Measurements from ENCODE around the gene MTF2.

MTF2 gene

DNA sequence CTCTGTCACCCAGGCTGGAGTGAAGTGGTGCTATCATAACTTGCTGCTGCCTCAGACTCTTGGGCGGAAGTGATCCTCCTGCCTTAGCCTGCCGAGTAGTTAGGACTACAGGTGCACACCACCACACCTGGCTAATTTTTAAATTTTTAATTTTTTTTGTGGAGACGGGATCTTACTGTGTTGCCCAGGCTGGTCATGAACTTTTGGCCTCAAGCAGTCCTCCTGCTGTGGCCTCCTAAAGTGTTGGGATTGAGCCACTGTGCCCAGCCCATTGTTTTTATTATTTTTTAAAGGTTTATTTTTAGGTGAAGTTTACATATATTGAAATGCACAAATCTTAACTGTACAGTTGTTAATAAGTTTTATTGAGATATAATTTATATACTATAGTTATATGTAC lies 3.2 kb downstream of the MTF2 start:
- in situ Hi-C loops (cut with MboI; ENCODE audit: low sequenced_read_pairs), result no loop called here

DNA sequence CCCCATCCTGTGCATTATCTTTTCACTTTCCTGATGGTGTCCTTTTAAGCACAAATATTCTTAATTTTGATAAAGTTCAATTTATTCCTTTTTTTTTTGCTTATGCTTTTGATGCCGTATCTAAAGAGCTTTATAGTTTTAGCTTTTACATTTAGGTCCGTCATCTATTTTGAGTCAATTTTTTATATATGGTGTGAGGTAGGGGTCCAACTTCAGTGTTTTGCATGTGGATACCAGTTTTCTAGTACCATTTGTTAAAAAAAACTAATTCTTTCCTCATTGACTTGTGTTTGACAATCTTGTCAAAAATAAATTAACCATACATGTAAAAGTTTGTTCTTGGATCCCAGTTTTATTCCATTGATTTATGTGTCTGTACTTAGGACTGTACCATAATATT lies 4.9 kb downstream of the MTF2 start:
- in situ Hi-C loops (cut with MboI; ENCODE audit: low sequenced_read_pairs), result no loop called here

DNA sequence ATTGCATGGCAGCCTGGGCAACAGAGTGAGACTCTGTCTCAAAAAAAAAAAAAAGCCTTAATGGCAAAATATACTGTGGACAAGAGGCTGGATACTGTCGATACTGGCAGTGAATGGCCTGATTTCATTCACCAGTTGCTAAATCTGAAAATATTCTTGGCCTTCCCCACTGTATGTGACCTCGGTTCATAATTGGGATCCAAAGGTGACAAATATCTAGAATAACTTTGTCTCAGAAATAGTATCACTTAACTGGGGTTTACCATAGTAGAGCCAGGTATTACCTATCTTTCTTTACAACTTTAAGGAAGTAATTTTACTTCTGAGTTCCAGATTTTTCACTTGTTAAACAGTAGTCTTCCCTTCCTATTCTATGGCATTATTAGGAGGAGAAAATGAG lies 8.4 kb downstream of the MTF2 start:
- in situ Hi-C loops (cut with MboI; ENCODE audit: low sequenced_read_pairs), result no loop called here

DNA sequence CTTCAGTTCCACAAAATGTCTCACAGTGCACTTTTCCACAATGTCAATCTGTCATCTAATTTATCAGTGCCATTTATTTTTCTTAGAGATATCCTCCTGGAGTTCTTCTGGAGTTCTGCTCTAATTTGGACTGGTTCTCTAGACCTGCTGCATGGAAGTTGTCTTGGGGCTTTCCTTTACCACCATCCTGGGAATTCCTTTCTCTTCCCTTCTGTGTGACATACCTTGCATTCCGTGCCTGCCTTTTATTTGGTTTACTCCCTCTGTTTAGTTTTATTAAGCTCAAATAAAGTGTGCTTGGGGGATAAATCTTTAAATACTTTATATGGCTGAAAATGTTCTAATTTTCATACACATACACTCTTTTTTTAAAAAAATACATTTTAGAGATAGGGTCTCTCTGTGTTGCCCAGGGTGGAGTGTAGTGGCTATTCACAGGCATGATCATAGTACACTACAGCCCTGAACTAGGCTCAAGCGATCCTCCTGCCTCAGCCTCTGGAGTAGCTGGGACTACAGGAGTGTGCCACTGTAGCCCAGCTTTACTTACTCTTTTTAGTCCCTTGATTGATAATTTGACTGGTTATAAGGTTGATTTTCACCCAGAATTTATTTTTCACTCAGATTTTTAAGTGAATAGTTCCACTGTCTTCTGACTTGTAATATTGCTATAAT lies 14.4 kb downstream of the MTF2 start:
- in situ Hi-C loops (cut with MboI; ENCODE audit: low sequenced_read_pairs), result no loop called here

DNA sequence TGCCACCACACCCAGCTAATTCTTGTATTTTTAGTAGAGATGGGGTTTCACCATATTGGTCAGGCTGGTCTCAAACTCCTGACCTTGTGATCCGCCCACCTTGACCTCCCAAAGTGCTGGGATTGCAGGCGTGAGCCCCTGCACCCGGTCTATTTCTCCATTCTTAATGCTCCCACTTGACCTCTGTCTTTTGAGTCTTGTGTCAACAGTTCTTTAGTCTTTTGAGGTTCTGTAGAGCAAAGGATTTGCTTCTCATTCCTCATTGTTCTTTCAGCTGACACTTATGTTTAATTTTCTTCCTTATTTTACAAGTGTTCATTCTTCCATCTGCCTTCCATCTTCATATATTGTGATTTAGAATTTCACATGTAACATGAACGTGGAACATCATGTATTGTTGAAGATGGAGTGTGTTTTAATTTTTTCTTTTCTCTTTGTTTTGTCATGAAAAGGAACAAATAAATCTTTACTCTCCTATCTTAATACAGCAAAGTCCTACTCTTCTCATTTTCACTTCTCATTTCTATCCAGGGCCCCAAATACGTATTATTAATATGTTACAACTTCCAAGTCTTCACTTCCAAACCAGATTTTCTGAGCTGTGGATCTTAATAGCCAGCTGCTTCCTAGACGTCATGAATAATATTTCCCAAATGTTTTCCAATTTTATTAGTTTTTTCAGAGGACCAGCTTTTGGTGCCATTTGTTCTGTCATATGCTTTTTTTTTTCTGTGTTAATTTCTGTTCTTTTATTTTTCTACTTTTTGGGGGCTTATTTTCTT lies 16.9 kb downstream of the MTF2 start:
- in situ Hi-C loops (cut with MboI; ENCODE audit: low sequenced_read_pairs), result no loop called here

DNA sequence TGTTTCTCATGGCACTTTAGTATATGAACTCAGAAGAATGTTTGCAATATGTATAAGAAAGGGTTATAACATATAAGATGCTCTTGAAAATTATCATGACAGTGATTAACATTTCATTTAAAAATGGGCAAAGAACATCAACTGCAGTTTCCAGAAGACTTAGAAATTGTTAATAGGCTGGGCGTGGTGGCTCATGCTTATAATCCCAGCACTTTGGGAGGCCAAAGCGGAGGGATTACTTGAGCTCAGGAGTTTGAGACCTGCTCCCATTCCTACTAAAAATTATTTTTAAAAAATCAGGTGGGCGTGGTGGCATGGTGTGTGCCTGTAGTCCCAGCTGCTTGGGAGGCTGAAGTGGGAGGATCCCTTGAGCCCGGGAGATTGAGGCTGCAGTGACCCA lies 23.1 kb downstream of the MTF2 start:
- in situ Hi-C loops (cut with MboI; ENCODE audit: low sequenced_read_pairs), result no loop called here

DNA sequence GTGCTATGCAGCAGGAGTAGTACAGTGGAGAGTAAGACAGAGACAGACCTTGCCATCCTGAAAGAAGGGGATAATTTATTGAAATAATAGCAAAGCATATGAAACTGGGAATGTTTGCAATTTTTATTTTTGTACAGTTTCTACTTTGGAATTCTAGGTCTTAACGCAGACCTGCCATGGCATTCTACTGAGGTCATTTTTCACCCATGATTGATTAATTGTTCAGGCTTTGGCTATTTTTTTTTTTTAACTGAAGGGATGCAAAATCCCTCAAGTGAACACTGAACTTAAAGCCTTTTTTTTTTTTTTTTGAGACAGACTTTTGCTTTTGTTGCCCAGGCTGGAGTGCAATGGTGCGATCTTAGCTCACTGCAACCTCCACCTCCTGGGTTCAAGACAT lies 27.1 kb downstream of the MTF2 start:
- in situ Hi-C loops (cut with MboI; ENCODE audit: low sequenced_read_pairs), result no loop called here

DNA sequence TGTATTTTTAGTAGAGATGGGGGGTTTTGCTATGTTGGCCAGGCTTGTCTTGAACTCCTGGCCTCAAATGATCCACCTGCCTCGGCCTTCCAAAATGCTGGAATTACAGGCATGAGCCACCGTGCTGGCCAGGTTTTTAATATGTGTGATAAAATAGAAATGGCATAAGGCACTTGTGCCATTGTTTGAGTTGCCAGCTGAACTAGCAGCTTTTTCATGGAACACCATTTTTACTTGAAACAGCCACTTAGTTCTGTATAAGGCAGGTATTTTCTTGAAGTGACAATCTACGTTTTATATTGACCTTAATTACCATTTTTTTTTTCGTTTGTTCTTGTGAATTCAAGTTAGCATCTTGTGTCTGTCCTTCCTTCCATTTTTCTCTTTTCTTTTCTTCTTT lies 28.3 kb downstream of the MTF2 start:
- in situ Hi-C loops (cut with MboI; ENCODE audit: low sequenced_read_pairs), result no loop called here

DNA sequence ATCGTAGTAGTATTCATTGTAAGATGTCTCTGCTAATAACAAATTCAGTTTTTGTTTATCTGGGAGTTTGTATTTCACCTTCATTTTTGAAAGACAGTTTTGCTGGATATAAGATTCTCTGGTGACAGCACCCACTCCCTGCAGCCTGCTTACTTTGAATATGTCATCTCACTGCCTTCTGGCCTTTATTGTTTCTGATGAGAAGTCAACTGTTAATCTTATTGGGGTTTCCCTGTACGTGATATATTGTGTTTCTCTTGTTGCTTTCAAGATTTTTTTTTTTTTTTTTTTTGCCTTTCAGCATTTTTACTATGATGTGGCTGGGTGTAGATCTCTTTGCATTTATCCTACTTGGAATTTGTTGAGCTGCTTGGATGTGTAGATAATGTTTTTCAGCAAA lies 29.3 kb downstream of the MTF2 start:
- in situ Hi-C loops (cut with MboI; ENCODE audit: low sequenced_read_pairs), result no loop called here

DNA sequence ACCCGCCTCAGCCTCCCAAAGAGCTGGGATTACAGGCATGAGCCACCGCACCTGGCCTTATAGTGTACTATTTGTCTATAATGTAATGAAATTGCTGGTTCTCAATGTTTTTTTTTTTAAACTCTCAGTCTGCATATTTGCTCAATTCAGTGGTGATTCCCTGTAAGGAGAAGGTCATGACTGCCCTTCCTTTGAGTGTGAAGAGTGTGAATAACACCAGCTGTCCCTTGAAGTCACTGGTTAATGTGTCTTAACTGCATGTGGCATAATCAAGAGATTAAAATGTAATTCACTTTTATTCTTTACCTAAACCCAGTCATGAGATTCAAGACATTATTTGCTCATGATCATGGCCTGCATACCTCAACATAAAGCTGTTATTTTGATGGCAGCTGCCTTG lies 30.5 kb downstream of the MTF2 start:
- in situ Hi-C loops (cut with MboI; ENCODE audit: low sequenced_read_pairs), result no loop called here

DNA sequence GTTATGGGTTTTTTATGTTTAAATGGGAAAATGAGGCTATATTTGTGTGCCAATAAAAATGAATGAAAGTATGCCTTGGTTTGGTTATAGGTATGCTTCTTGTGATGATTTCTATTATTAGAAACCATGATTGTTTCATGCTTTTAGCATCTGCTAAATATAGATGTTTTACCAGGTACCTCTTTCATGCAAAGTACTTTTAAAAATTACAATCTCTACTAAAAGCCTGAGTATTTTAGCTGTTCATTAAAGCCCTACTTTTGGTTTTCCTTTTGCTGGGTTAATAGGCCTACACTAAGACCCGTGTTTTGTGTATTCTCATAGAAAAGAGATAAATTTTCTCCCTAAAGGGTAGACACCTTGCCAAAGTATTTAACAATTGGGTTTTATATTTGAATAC lies 32.0 kb downstream of the MTF2 start:
- in situ Hi-C loops (cut with MboI; ENCODE audit: low sequenced_read_pairs), result no loop called here

DNA sequence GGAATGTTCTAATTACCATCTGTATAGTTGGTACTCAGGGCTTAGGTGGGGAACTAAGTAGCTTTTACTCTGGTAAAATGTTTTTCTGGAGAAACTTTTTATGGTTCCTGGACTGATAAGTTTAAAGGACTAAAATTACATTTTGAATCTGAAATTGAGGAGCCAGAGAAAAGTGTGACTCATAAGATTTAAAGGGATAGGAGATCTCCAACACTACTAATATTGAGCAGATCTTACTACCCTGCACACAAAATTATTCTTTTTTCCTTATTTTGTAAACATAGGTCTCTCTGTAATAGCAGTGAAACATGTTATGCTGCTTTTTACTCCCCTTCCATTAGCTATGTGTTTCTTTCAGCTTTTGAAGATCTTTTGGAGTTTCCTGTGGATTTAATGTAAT lies 32.5 kb downstream of the MTF2 start:
- in situ Hi-C loops (cut with MboI; ENCODE audit: low sequenced_read_pairs), result no loop called here

DNA sequence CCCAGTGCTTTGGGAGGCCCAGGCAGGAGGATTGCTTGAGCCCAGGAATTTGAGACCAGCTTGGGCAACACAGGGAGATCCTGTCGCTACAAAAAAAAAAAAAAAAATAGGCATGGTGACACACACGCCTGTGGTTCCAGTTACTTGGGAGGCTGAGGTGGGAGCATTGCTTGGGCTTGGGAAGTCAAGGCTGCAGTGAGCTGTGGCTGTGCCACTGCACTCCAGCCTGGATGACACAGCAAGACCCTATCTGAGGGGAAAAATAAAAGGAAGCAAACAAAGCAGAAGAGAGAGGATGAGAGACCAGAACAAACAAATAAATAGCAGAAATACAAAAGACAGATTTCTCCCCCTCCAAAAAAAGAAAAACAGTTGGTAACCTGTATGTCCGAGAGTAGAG lies 34.0 kb downstream of the MTF2 start:
- in situ Hi-C loops (cut with MboI; ENCODE audit: low sequenced_read_pairs), result no loop called here

DNA sequence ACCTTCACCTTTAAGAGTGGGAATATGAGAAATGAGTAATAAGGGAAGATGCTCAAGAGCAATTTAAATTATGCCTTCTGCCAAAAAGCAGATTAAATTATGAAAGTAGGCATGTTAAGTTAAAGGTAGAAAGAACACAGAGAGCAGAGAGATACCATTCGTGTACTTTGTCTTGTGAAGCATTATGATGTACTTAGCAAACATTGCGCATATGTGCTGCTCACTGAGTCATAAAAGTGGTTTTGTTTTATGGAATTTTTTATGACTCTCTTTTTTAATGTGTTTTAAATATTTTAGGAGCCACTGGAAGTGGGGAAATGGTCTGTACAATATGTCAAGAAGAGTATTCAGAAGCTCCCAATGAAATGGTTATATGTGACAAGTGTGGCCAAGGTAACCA lies 35.3 kb downstream of the MTF2 start:
- in situ Hi-C loops (cut with MboI; ENCODE audit: low sequenced_read_pairs), result no loop called here

DNA sequence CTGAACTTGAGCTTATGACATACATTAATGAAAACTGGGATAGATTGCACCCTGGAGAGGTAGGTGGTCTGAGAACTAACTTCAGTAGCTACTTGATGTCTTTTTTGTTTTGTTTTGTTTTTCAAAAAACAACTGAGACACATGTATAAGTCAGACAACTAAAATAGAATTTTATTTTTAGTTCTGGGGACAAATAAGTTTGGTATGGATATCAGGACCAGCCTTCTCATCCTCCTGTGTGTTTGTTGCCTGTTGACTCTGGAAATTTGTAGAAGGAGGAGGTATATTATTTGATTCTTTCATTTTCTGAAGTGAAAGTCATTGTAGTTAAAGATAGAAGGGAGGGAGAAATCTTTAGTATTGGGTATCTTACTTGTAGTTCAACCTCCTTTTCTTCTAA lies 41.5 kb downstream of the MTF2 start:
- in situ Hi-C loops (cut with MboI; ENCODE audit: low sequenced_read_pairs), result no loop called here

DNA sequence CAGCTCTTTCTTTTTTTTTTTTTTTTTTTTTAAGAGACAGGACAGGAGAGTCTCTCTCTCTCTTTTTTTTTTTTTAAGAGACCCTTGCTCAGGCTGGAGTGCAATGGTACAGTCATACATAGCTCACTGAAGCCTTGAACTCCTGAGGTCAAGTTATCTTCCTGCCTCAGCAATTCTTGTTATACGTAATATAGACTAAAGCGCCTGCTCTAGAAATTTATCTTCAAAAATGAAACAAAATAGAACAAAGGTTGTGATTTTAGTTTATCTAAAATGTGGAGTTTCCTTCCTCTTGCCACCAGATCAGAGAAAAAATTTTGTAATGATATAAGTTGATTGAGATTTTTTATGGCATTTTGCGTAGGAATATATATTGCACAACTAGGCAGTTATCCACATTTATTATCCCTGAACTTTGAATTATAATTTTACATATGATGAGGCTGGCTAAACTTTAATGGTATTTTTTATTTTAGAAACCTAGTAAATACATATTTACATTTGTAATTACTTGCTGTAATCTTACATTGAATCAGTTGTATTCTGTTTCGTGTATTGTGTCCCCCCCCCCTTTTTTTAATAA lies 44.2 kb downstream of the MTF2 start:
- in situ Hi-C loops (cut with MboI; ENCODE audit: low sequenced_read_pairs), result no loop called here

DNA sequence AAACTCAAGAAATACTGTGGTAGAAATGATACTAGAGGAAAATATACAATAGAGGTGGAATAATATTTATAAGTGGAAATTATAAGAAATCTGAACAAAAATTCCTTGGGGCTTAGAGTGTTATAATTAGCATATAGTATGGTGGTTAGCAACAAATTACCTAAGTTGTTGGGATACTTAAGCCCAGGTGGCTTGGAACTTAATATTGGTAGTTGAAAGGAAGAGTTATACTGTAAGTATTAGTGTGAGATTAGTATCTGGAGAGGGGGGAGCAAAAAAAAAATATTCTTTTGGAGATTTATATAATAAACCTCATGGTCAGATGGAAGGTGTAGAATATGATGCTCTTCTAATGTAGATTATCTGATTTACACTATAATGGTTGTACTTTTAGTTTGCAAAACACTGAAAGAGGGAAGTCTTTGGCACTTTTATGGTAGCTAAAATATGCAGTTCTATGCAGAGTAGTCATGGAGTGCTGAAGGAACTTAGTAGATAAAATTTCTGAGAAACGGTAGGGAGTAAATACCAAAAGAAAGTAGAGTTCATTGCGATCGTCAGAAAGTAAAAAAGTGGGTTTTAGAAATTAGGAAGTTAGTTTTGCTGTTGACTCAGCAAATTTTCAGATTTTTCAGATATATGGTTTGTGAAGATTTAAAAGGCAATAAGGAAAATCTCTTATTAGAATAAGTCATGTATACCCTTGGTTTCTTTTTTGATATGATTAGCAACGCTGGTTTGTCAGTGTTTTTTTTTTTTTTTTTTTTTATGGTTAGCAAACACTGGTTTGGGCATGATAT lies 45.7 kb downstream of the MTF2 start:
- in situ Hi-C loops (cut with MboI; ENCODE audit: low sequenced_read_pairs), result no loop called here

DNA sequence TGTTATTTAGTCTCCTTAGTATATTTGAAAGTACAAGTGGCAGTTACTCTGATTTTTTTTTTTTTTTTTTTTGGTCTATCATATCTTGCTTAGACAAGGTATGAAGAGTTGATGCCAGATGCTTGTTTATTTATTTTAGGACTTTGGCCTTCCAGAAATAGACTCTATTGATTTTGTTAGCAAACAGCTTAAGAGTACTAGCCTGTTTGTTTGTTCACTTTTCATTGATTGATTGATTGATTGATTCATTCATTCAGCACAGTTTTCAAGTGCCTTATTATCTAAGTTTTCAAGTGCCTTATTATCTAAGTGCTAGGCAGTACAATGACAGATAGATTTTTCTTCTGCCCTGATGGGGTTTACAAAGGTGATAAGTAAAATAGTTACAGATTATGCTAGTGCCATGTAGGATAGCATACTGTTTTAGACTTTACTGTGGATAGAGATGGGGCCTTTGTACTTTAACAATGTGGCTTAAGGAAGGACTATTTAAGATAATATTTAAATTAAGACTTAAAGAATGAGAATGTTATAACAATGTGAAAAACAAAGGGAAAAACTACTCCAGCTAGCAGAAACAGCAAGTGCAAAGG lies 50.5 kb downstream of the MTF2 start:
- in situ Hi-C loops (cut with MboI; ENCODE audit: low sequenced_read_pairs), result no loop called here

DNA sequence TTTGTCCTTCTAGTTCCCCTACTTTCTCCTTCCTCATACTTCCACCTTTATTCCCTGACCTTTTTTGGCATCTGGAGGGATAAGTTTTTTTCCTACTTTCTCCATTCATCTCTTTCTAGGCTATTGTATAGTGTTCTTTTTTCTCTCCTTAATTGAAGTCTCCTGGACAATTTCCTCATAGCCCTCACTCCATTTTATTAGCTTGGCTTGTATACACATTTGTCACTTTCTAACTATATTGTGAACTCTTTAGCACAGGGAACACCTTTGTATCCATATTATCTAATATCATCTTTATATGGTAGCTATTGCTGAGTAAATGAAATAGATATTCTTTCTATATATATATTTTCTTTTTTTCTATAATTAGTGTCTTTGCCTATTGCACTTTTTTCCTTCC lies 53.6 kb downstream of the MTF2 start:
- in situ Hi-C loops (cut with MboI; ENCODE audit: low sequenced_read_pairs), result no loop called here

DNA sequence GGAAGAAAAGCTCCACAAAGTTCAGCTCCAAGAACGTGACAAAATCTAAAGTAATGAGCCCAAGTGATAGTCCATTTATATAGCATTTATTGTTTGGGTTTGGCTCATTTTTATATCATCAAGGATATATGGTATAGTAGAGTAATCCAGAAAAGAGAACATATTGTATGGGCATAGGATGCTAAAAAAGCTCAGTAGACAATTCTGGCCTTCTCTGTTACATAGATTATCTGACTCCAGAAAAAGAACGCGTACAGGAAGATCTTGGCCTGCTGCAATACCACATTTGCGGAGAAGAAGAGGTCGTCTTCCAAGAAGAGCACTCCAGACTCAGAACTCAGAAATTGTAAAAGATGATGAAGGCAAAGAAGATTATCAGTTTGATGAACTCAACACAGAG lies 57.4 kb downstream of the MTF2 start:
- in situ Hi-C loops (cut with MboI; ENCODE audit: low sequenced_read_pairs), result no loop called here

DNA sequence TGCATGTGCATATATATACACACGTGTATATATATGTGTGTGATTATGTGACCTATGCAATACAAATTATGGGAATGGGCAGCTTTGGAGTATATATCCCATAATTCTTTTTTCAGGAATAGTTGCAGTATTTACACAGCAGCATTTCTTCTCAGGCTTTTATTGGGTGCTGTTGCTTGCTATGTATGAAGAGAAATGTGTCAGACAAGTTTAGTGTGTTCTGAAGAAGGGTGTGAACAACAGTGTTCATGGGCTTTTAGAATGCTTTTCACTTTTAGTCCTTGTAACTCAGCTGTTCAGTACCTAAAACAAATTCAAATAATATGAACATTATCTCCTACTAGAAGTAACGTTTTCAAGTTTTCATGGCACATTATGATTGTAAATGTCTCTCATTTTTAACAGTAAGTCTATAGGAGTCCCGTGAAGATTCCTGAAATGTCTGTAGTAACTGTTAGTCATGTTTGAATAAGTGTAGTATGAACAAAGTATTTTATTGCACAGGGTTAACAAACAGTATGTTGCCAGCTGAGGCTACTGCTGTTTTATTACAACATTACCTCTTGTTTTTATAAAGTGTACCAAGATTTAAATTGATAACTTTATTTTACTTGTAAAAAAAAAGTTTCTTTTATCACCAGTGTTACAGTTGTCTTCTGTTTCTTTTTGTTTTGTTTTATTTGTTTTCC lies 58.7 kb downstream of the MTF2 start:
- in situ Hi-C loops (cut with MboI; ENCODE audit: low sequenced_read_pairs), result no loop called here
